NCI-H526 treated with DMSO at 0.1 percent for 48 hours (cell line): ENCODE results near the gene RIN3.

Experiments
- DNase-seq: peaks from one replicate; lab custom pipeline; 2025; lab: John Stamatoyannopoulos, UW

The RIN3 gene

DNA sequence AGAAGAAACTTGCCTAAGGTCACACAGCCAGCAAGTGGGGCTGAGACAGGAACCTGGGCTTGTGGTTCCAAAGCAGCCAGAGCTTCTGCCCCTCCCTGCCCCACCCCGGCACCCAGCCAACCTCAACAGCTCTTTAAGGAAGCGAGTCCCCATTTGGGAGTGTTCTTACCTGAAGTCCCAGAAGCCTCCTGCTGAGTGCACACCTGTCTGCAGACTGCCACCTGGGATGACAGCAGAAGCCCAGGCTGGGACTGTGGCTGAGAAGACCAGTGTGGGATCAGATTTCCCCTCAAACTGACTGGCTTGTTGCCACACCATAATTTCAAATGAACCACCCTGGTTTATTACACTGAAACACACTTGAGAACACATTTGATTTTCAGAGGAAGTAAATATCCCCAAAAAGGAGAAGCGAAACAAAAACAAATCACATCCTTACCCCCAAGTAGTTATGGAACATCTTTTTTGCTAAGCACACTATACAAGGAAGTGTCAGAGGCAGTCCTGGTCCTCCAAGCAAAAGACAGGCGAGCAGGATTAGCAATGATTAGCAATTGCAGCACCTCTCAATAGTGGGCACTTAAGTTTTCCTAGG is 6.3 kb upstream of the RIN3 start:
- DNase-seq: no peak

DNA sequence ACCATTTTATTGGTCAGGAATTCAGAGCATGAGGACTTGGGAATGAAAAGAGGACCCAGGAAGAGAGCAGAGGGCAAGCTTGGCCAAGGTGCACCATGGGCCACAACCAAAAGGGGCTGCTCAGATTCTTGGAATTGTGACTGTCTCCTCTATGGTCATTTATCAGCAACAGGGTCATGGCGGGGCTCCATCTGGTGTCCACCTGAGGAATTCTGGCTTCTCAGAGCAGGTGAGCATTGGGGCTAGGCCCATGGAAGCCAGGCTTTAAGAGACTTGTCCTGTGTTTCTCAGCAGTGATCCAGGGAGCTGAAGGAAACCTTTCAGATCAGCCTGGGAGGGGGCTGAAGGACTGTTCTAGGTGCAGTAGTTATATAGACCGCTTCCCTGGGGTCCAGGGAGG is 2.6 kb upstream of the RIN3 start:
- no peak for DNase-seq

DNA sequence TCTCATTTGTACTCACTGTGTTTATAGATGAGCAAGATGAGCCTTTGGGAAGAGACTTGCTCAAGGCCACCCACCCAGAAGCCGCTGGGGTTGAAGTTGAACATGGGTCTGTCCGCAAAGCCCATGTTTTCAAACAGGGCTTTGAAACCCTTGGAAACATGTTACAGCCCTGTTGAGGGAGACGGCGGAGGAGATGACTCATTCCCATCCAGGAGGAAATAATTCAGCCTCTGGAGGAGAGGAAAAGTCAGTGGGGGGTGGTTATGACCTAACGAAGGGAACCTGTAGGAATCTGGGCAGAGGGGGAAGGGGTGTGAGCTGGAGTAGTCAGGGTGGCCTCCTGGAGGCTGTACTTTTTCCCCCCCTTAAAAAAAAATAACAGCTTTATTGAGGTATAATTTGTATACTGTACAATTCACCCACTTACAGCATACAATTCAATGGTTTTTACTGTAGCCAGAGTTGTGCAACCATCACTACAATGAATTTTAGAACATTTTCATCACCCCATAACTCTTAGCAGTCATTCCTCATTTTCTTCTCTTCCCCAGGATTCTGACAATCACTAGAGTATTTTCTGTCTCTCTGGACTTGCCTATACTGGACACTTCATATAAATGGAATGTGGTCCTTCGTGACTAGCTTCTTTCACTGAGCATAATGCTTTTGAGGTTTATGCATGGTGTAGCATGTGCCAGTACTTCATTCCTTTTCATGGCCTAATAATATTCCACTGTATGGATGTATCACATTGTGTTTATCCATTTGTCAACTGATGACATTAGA is 1.9 kb upstream of the RIN3 start:
- DNase-seq: no peak

DNA sequence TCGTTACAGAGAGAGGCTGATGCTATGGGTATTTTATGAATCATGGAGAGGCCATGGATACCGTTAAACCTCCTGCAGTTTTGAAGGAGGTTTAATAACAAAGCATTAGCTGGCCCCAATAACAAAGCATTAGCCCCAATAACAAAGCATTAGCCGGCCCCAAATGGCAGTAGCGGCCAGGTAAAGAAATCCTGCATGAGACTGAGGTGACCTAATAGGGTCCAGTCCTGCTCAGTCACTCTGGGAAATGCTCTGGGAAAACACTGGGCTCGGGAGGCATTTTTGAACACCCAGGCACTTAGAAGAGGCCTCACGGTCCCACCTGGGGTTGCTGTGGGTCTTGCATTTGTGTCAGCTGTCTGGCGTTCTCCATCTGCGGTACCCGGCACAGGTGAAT is 776 bp upstream of the RIN3 start:
- DNase-seq: no peak

DNA sequence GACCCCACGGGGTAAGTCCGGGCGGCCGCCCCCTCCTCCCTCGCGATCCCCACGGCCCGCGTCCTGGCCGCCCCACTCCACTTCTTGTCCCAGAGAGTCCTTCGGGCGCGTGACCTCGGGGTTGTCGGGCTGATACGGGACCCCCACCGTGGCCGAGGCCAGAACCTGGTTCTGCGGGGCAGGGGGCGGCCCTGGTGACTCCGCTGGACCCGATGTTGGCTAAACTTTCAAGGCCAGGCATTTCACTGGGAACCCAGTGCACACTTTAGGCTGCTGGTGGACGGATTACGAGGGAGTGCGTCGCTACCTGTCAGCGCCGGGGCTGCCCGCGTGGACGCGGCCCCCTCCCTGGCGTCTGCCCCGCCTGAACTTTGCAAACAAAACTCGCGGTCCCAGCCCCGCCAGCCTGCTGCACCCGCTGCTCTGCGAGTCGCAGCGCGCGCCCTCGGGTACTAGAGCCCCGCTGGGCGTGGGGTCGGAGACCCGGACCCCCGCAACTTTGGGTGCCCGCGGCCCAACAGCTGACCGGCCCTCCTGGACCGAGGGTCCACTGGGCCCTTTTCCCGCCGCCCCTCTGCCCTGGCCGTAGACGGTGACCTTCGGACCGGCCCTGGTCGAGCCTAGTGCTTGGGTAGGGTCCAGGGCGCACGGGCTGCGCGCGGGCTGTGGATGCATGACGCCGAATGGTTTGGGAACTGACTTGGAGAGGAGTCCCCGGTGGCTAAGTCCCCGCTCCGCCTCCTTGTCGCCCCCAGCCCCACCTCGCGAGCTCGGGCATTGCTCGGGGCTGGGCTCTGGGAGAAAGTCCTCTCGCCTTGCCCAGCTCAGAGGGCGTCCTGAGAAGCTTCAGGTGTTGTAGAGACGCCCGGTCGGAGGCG is 624 bp downstream of the RIN3 start:
- no peak for DNase-seq

DNA sequence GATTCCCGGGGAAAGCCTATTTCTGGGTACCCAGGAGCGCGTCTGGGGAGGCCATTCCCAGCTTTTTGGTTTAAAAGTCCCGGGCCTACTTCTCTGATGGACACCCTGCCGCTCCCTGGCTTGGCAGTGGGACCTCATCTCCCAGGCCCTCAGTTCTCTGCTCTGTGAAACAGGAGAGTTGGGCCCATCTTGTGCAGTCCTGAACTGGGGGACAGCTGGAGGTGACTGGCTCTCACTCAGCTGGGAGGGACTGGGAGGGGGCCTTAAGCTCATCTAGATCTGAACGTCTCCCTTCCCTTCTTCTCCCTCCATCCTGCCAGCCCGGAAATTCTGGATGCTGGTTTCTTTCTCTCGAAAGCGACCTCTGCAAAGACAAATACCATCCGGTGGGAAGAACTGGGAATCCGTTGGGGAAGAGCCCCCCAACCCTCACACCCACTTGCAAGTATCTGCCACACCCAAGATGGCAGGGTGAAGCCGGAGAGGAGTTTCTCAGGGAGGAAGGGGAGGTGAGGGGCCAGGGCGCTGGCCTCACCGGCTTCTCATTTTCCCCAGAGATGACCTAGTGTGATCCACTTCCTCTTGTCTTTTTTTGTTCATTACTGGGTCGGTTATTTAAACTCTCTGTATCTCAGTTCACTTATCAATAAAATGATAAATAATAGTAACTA is 1.4 kb downstream of the RIN3 start:
- DNase-seq: no peak

DNA sequence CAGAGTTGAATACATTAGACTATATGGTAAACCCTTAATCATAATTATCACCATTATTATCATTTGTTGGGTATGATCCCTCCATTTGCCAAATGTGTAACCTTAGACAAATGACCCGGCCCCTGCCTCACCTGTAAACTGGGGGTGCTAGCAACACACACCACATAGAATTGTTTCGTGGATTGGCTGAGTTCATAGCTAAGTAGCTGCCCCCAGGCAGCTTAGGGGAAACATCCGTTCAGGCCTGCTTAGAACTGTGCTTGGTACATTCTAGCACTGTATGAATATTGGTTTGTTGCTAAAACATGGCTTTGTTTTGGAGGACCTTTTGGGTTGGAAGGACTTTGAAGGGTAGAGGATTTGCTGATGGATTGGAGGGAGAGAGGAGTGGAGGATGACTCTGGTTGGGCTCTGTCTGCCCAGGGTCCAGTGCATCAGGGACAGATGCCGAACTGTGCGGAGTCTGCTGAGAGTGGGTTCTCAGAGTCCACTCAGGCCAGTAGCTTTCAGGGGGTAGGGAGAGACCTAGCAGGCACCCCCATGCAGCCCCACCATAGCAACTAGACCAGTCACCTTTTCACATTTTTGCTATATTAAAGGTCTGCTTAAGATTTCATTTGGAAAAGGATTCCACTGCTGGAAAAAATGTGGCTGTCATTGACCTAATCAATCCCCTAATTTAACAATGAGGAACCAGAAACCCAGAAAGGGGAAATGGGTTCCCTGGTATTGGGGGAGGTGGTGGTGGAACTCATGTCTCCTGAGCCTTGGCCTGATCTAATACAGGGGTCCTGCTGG is 2.2 kb downstream of the RIN3 start:
- no peak for DNase-seq

DNA sequence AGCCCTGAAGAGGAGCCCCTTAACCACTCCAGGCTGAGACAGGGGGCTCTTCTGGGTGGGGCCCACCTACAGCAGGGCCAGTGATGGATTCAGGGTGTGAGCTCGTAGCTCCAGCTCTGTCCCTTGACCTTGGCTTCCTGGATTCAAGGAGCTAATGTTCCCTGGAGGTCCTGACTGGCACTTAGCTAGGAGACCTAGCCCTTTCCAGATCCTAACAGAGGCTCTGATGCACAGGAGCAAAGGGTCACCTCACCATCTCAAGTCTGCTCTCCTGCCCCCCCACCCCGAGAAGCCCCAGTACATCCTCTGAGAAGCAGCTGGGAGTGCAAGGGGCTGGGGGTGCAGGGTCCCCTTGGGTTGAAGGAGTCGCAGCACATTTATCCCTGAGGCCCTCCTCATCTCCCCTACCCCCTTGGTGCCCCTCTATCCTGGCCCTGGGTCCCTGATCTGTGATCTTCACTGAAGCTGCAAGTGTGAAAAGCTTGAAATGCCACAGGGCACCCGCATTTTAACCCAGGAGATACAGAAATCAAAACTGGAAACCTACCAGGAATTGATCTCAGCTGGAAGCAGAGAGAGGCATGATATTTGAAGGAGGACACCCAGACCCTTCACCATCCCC is 2.9 kb downstream of the RIN3 start:
- no peak for DNase-seq

DNA sequence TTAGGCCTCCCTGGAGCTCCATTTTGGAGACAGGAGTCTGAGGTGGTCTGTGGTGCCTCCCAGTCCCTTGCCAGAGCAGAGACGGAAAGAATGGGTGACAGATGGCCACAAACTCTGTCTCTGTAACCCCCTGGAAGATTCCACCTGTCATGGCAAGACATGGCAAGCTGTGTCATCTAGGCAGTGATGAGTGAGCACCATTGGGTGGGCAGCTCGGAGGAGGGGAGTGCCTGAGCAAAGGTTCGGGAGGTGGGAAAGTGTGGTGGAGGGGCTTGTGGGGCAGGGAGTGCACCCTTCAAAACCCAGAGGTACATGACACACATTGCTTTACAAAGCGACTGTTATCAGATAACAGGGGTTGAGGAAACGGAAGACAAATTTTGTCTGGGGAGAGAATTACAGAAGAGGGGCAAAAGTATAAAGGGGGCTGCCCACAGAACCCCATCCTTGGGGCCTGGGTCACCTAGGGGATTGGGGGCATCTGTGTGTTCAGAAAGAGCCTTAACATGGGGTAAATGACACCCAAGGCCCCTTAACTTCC is 3.5 kb downstream of the RIN3 start:
- no peak for DNase-seq

DNA sequence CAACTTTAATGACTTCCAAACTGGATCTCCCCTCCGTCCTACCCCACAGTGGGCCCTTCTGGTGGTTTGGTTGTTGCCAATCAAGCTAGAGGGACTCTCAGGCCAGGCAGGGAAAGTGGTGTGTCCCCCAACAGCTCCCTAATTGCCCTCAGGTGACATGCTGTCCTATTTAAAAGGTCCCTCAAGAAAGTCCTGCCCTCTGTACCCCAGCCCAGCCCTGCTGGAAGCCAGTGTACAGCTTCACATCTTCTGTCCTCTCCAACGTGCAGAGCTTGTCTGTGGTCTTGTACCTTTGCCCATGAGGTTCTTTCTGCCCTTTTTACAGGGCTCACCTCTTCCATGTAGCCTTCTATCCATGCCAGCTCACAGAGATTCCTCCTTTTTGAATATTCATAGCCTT is 4.2 kb downstream of the RIN3 start:
- no peak for DNase-seq

DNA sequence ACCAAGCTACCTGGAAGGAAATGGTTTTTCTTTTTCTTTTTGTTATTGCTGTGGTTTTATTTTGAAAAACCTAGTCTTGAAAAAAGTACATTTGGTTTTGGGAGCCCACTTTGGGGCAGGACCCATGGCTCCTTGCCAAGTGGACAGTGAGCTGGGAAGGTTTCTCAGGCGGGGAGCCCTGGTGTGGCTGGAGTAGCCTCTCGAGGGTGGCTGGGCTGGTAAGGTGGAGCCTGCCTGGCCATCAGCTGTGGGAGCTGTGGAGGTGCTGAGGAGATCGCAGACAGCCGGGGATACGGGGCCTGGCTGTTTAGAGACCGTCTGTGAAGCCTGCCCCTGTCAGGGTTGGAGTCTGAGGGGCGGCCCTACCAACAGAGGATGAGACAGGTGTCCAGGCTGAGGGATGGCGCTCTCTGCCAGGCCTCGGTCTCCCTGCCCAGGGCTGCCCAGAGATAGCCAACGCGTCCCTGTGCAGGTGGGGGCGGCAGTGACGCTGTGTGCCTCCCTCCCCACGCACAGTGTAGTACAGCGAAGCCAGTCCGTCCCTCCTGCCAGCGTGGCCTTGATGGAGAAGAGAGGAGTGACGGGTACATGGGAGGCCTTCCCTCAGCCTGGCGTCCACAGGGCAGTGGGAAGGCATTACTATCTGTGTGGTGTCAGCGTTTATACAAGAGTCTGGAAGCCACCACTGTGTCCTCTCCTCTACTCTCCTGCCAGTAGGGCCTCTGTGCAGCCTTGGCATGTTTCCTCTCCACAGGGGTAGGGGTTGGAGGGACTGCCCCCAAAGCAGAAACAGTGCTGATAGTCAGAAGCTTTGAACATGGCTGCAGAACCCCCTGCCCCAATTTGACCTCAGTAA is 5.9 kb downstream of the RIN3 start:
- DNase-seq: no peak

DNA sequence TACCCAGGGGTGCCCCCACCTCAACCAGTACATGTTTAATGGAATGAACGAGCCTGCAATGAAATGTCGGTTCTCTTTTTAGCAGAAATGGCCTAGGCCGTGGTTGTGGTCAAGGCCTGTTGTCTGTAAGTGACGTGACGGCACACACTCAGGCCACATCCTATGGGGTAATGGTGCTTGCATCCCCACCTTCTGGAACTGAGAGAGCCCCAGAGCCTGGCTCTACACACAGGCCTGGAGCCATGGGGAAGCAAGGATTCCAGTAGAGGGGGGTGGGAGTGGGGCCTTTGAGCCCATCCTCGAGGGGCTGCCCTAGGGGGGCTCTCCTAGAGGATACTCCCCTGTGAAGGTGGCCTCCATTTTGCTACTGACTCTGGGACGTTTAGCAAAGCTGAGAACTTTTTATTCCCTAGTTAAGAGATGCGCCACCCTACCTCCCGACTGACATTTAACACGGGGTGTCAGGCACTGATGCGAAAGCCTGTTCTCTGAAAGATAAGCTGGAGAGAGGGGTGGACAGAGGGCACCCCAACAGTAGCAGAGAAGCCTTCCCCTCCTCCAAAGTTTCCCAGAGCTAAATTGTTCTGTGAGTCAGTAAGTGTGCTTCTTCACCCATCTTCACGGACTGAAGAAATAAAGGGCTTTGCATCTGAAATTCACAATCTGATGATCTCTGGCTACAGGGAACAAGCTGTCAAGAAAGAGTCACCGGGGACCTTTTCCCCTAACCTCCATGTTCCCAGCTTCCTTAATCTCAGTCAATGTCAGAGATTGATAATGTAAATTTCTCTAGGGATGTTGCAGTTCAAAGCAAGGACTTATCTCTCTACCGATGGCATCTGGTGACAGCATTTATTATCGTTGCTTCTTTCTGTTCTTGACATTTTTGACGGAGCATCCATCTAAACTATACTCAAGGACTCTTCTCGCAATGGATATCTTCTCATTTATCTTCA is 6.8 kb downstream of the RIN3 start:
- DNase-seq: no peak

DNA sequence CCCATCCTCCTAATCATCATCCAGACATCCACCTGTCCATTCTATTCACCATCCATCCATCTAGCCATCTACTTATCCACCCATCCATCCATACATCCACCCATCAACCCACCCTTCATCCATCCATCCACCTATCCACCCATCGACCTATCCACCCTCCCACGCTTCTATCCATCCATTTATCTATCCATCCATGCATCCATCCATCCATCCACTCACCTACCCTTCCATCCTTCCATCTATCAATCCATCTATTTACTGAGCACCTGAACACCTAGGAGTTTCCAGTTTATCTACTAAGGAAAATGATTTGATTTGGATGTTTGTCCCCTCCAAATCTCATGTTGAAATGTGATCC is 7.5 kb downstream of the RIN3 start:
- no peak for DNase-seq

DNA sequence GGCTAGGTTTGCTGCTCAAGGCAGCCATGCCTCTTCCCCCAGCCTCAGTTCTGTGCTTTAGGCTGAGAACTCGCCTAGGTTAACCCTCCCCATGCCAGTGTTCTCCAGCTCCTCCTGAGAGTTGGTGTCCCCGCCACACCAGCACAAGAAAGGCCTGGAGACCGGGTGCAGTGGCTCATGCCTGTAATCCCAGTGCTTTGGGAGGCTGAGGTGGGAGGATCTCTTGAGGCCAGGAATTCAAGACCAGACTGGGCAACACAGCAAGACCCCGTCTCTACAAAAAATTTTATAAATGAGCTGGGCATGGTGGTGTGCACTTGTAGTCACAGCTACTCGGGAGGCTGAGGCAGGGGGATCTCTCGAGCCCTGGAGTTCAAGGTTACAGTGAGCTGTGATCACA is 10.2 kb downstream of the RIN3 start:
- DNase-seq: no peak

DNA sequence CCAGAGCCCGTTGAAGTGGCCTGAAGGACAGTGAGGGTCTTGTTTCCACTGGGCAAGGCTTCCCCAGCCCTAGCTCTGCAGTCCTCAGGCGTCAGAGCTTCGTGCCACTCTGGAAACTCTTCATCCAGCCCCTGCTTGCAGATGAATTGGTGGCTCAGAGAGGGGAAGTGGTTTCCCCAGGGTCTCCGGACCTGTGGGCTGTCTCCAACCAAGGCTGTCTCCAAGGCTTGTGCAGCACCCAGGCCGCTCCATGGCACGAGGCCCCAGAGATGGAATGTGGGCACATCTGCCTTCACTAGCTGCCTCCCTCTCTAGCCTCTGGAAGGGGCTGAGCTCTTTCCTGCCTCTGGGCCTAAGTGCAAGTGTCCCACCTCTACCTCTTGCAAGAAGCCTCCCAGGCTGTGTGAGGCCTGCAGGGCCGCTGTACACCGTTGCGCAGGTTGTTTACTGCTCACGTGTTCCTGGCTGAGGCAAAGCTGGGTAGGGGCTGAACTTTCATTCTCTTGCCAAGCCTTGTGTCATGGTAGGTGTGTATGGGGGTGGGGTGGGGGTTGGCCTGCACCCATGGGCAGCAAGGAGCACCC is 11.1 kb downstream of the RIN3 start:
- DNase-seq: no peak

DNA sequence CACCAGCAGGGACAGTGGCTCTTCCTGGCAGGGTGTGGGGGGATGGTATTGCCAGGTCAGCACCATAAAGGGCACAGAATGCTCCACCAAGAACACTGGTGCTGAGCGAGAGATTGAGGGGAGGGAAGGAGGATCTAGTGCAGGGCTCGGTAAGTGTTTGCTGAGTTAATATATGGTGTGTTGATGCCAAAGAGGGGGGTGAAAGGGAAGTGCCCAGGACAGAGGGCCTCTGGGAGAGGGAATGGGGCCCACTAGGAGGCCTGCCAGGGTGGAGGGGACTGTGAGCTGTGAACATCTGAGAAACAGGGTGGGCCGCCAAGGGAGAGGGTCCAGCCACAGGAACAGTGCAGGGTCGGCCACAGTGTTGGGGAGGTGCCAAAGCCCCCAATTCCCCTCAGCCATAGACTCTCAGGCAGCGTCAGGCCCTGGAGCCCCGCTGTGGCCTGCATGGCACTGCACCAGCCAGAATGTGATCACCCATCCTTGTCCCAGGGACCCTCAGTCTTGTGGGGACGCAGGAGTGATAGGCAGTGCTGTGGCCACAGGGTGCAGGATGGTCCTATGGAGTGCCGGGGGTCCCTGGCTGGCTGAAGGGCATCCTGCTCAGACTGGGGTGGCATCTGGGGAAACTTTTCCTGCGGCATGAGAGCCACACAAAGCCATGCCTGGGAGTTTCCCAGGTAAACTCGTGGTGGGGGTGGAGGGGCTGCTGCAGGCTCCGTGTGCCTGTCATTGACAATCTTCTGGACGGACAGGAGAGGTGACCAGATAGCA is 11.9 kb downstream of the RIN3 start:
- DNase-seq: no peak

DNA sequence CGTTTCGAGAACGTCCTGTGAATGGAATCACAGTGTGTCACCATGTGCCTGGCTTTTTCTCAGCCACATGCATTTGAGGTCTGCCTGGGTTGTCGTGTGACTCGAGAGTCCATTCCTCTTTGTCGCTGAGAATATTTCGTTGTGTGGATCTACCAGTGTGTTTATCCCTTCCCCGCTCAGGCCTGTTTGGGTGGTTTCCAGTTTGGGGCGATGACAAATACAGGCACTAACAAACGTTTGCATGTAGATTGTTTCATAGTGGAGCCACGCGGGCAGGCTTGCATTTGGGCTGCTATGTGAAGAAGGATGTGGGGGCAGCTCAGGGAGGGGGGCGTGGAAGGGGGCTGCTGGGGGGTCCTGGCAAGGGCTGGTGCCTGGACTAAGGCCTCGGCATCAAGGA is 14.1 kb downstream of the RIN3 start:
- DNase-seq: no peak
